ENCODE data around the gene MN1.

- no peak for TF ChIP-seq EZH2 (IDR thresholded peaks at IDR 0.05)
- TF ChIP-seq POLR2AphosphoS5 (IDR thresholded peaks at IDR 0.05; ENCODE audit: borderline replicate concordance, low read depth, low read length), result no peak
These were observed 52.8 kb downstream of the MN1 start for GRCh38 chr22:27748751-27749191.
